ENCODE results near the gene RBKS.
A peak's percentile ranks its signal among the peaks of the same experiment; 100 is the strongest.
"Not testable (repeated sequence)": the region's sequence is repeated elsewhere in the genome, so short reads cannot be mapped to it uniquely, and the experiment has no call there.

The RBKS gene

DNA sequence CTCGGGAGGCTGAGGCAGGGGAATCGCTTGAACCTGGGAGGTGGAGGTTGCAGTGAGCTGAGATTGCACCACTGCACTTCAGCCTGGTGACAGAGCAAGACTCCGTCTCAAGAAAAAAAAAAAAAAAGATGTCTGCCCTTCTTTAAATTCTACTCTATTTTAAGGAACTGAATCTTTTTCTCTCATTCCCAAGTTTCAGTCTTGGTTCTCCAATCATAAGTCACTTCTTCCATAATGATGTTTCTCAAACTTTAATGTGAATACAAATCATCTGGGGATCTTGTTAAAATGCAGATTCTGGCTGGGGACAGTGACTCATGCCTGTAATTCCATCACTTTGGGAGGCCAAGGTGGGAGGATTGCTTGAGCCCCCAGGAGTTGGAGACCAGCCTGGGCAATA, 125.7 kb downstream of the RBKS start:
- in situ Hi-C loops (cut with MboI; ENCODE audit: low sequenced_read_pairs); H3K9me3 ChIP-seq; H3K36me3 ChIP-seq (replicated peaks); H3K27me3 ChIP-seq (ENCODE audit: low read depth); H3K4me3 ChIP-seq; H3K4me1 ChIP-seq; DNase-seq (ENCODE audit: low spot score in 2 of 2): not testable (repeated sequence)

- DNase-seq (ENCODE audit: low spot score in 2 of 2): no peak
- H3K9me3 ChIP-seq: no peaks in the 10 kb centered on the region
- no peak overlapping the region for H3K4me3 ChIP-seq
- no peaks in the 10 kb centered on the region for H3K27me3 ChIP-seq (ENCODE audit: low read depth)
- H3K4me1 ChIP-seq: no peaks in the 10 kb centered on the region
- no peaks in the 10 kb centered on the region for H3K36me3 ChIP-seq (replicated peaks)
- in situ Hi-C loops (cut with MboI; ENCODE audit: low sequenced_read_pairs): no loop called here
These were observed 126.3 kb downstream of the RBKS start for GRCh38 chr2:27763907-27764267.

GRCh38 chr2:27762951-27763906, 127.0 kb downstream of the RBKS start:
- H3K9me3 ChIP-seq: no peaks in the 10 kb centered on the region
- H3K4me1 ChIP-seq: no peaks in the 10 kb centered on the region
- no peak overlapping the region for H3K4me3 ChIP-seq
- in situ Hi-C loops (cut with MboI; ENCODE audit: low sequenced_read_pairs): no loop called here
- DNase-seq (ENCODE audit: low spot score in 2 of 2): no peak
- no peaks in the 10 kb centered on the region for H3K36me3 ChIP-seq (replicated peaks)
- H3K27me3 ChIP-seq (ENCODE audit: low read depth): no peaks in the 10 kb centered on the region

GRCh38 chr2:27756544-27757498, 133.4 kb downstream of the RBKS start:
- H3K36me3 ChIP-seq (replicated peaks): no peaks in the 10 kb centered on the region
- no peak overlapping the region for H3K4me3 ChIP-seq
- H3K4me1 ChIP-seq: peaks cover 5% of the 10 kb centered on the region; the same call in 1 of the 2 replicates
- no peak for DNase-seq (ENCODE audit: low spot score in 2 of 2)
- H3K9me3 ChIP-seq: no peaks in the 10 kb centered on the region
- in situ Hi-C loops (cut with MboI; ENCODE audit: low sequenced_read_pairs): no loop called here
- no peaks in the 10 kb centered on the region for H3K27me3 ChIP-seq (ENCODE audit: low read depth)

DNA sequence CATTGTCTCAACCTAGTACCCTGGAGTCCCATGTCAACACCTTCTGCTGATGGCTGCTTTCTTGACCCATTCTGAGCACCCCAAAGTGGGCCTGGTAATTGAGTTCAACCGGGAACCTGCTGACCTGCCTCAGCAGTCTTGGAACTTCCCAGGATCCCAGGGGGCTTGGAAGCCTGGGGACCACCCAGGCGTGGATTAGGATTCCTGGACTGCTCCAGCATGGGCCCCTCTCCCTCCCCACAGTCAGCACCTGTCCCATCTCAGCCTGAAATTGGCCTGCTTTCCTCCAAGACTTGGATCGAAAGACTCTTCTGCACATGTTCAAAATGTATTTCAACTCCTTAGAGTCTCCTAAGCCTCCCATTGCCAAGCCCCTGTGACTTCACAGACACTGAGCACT, 134.1 kb downstream of the RBKS start:
- Histone ChIP-seq H3K27me3 (ENCODE audit: low read depth) (no peaks in the 10 kb centered on the region), H3K4me1 (peaks cover 5% of the 10 kb centered on the region; the same call in 1 of the 2 replicates), H3K36me3 (replicated peaks) (no peaks in the 10 kb centered on the region), H3K9me3 (no peaks in the 10 kb centered on the region), H3K4me3 (no peak overlapping the region)
- in situ Hi-C loops (cut with MboI; ENCODE audit: low sequenced_read_pairs): no loop called here
- no peak for DNase-seq (ENCODE audit: low spot score in 2 of 2)

- H3K27me3 ChIP-seq (ENCODE audit: low read depth): no peaks in the 10 kb centered on the region
- H3K4me3 ChIP-seq: no peak overlapping the region
- in situ Hi-C loops (cut with MboI; ENCODE audit: low sequenced_read_pairs): no loop called here
- H3K36me3 ChIP-seq (replicated peaks): no peaks in the 10 kb centered on the region
- no peak for DNase-seq (ENCODE audit: low spot score in 2 of 2)
- H3K9me3 ChIP-seq: no peaks in the 10 kb centered on the region
- H3K4me1 ChIP-seq: peaks cover 5% of the 10 kb centered on the region; the same call in 1 of the 2 replicates
These were observed 135.4 kb downstream of the RBKS start for GRCh38 chr2:27754831-27755230.

- in situ Hi-C loops (cut with MboI; ENCODE audit: low sequenced_read_pairs): no loop called here
- Histone ChIP-seq H3K9me3 (no peaks in the 10 kb centered on the region), H3K4me3 (no peak overlapping the region), H3K27me3 (ENCODE audit: low read depth) (no peaks in the 10 kb centered on the region), H3K36me3 (replicated peaks) (no peaks in the 10 kb centered on the region), H3K4me1 (peaks cover 5% of the 10 kb centered on the region; the same call in 1 of the 2 replicates)
- peak; percentile 40 to 90 for DNase-seq (ENCODE audit: low spot score in 2 of 2)
These were observed 136.0 kb downstream of the RBKS start for GRCh38 chr2:27754138-27754588.

DNA sequence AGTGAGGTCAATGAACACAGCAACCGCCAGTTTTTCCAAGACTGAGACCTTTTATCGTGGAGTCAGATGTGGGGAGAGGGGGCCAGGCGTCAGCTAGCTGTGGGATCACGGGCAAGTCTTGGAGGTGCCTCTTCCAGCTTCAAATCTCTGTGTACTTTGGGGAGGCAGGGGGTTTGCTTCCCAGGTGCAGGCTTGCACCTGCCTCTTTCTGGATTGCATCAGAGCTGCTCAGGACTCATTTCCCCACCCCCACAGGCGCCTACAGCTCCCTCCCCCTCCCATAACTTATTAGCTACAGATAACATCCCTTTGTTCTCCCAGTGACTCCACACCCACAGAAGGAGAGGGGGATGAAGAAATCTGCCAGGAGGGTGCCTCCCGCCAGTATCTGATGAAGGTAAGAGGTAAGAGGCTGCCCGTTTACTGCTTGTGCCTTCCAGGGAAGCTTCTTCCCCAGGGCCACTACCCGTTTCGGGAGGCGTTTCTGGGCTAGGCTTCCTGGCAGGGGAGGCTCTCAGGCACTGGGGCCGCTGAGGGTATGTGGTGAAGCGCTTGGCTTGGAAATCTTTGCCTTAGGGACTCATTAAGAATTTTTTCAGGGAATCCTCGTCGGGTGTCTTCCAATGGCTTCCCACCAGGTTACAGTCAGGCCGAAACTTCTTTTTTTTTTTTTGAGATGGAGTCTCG, 137.5 kb downstream of the RBKS start:
- H3K36me3 ChIP-seq (replicated peaks): no peaks in the 10 kb centered on the region
- in situ Hi-C loops (cut with MboI; ENCODE audit: low sequenced_read_pairs): no loop called here
- H3K9me3 ChIP-seq: no peaks in the 10 kb centered on the region
- H3K4me3 ChIP-seq: no peak overlapping the region
- no peak for DNase-seq (ENCODE audit: low spot score in 2 of 2)
- peaks cover 5% of the 10 kb centered on the region; the same call in 1 of the 2 replicates for H3K4me1 ChIP-seq
- no peaks in the 10 kb centered on the region for H3K27me3 ChIP-seq (ENCODE audit: low read depth)

- Histone ChIP-seq H3K4me3 (no peak overlapping the region), H3K4me1 (peaks cover 5% of the 10 kb centered on the region; the same call in 1 of the 2 replicates), H3K36me3 (replicated peaks) (no peaks in the 10 kb centered on the region), H3K9me3 (no peaks in the 10 kb centered on the region), H3K27me3 (ENCODE audit: low read depth) (no peaks in the 10 kb centered on the region)
- in situ Hi-C loops (cut with MboI; ENCODE audit: low sequenced_read_pairs): no loop called here
- DNase-seq (ENCODE audit: low spot score in 2 of 2): no peak
These were observed 138.8 kb downstream of the RBKS start for GRCh38 chr2:27751377-27751776.

GRCh38 chr2:27748803-27749554, 141.2 kb downstream of the RBKS start:
- DNase-seq (ENCODE audit: low spot score in 2 of 2); H3K27me3 ChIP-seq (ENCODE audit: low read depth); H3K9me3 ChIP-seq; H3K36me3 ChIP-seq (replicated peaks); H3K4me3 ChIP-seq; H3K4me1 ChIP-seq; in situ Hi-C loops (cut with MboI; ENCODE audit: low sequenced_read_pairs): not testable (repeated sequence)

DNA sequence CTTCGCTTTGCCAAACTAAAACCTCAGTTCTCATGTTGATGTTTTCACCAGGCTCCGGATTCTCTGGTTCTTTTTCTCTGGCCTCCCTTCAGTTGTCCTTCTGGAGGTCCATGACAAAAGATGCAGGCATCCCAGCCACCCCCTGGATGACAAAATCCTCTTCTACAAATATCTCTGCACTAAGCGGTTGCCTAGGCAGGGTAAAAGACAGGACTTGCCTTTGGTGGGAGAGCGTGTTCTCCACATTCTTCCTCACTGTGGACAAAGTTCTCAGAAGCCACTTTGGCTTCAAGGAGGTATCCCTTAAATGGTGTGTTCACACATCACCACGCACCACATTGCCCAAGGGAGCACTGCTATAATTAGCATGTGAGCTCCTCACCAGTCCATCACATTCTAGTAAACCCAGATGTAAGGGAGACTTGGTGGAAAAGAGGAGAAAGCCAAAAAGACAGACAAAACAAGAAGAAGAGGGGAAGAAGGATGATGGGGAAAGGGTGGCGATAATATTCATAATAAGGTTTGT, 142.3 kb downstream of the RBKS start:
- in situ Hi-C loops (cut with MboI; ENCODE audit: low sequenced_read_pairs): no loop called here
- no peaks in the 10 kb centered on the region; the same call in 1 of the 2 replicates for H3K9me3 ChIP-seq
- H3K4me1 ChIP-seq: no peaks in the 10 kb centered on the region
- DNase-seq (ENCODE audit: low spot score in 2 of 2): no peak
- no peaks in the 10 kb centered on the region for H3K36me3 ChIP-seq (replicated peaks)
- H3K27me3 ChIP-seq (ENCODE audit: low read depth): no peaks in the 10 kb centered on the region
- no peak overlapping the region for H3K4me3 ChIP-seq

DNA sequence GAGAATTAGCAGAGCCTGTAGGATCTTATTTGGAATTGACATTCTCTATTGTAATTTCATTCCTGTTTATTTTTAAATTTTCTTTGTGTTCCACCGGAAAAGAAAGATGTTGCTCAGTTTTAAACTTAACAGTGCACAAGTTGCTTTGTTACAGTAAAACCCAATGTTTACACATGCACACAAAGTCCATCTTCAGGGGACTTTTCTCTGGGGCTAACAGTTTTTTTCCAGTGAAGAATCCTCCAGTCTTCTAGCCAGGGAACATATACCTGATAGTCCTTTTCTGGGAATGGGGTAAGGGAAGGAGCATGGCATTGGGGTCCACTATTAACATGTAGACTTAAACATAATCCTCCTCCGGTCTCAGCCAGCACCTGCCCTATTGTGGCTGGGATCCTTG, 143.9 kb downstream of the RBKS start:
- H3K27me3 ChIP-seq (ENCODE audit: low read depth): no peaks in the 10 kb centered on the region

More for the DNA sequence above, 143.9 kb downstream of the RBKS start:
- H3K36me3 ChIP-seq (replicated peaks): no peaks in the 10 kb centered on the region
- no peaks in the 10 kb centered on the region for H3K4me1 ChIP-seq
- no peak for DNase-seq (ENCODE audit: low spot score in 2 of 2)
- no peak overlapping the region for H3K4me3 ChIP-seq
- in situ Hi-C loops (cut with MboI; ENCODE audit: low sequenced_read_pairs): no loop called here
- no peaks in the 10 kb centered on the region; the same call in 1 of the 2 replicates for H3K9me3 ChIP-seq
